Erythroblast (primary cell): ENCODE measurements around the gene ANKRD6.

Source experiments
- GATA1 ChIP-seq: IDR thresholded peaks from 2 replicates; pipeline ENCODE4 v1.6.1; 2011; ENCODE audit warnings: low read depth, mild to moderate bottlenecking, control low read depth, low read length, moderate library complexity
- POLR2A ChIP-seq: IDR thresholded peaks from 2 replicates; pipeline ENCODE4 v1.6.1; 2011; ENCODE audit warnings: mild to moderate bottlenecking, low read length

- TF ChIP-seq POLR2A (no peak), GATA1 (no peak)
Observed at GRCh38 chr6:89530982-89531381, 98.0 kb downstream of the ANKRD6 start.
